Breast epithelium (tissue), 3 donors: ENCODE measurements around the gene B3GNT7.

Source experiments
- CTCF ChIP-seq, 3 donors: fragments of 450-650 bp; IDR thresholded peaks; one replicate each; pipeline ENCODE4 v1.5.1; 2016 to 2017; ENCODE audit warnings: antibody characterized with exemption in 3 of 3, mild to moderate bottlenecking in 3 of 3, moderate library complexity in 3 of 3
- POLR2A ChIP-seq: fragments of 450-650 bp; IDR thresholded peaks from one replicate; pipeline ENCODE4 v1.6.1; 2016; ENCODE audit warnings: antibody characterized with exemption, mild to moderate bottlenecking, moderate library complexity
- POLR2AphosphoS5 ChIP-seq, 3 donors: sonication (generic); formaldehyde crosslinking; IDR thresholded peaks; one replicate each; pipeline ENCODE4 v1.6.1; 2017; ENCODE audit warnings: antibody characterized with exemption in 3 of 3

- TF ChIP-seq CTCF (IDR thresholded peaks at IDR 0.05), result no peak
- TF ChIP-seq POLR2A, result no peak
- TF ChIP-seq POLR2AphosphoS5 (IDR thresholded peaks at IDR 0.05), result no peak
Observed at GRCh38 chr2:231357048-231357447, 38.5 kb upstream of the B3GNT7 start.
